ENCODE results near the gene PEF1.

The PEF1 gene, protein sequence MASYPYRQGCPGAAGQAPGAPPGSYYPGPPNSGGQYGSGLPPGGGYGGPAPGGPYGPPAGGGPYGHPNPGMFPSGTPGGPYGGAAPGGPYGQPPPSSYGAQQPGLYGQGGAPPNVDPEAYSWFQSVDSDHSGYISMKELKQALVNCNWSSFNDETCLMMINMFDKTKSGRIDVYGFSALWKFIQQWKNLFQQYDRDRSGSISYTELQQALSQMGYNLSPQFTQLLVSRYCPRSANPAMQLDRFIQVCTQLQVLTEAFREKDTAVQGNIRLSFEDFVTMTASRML

DNA sequence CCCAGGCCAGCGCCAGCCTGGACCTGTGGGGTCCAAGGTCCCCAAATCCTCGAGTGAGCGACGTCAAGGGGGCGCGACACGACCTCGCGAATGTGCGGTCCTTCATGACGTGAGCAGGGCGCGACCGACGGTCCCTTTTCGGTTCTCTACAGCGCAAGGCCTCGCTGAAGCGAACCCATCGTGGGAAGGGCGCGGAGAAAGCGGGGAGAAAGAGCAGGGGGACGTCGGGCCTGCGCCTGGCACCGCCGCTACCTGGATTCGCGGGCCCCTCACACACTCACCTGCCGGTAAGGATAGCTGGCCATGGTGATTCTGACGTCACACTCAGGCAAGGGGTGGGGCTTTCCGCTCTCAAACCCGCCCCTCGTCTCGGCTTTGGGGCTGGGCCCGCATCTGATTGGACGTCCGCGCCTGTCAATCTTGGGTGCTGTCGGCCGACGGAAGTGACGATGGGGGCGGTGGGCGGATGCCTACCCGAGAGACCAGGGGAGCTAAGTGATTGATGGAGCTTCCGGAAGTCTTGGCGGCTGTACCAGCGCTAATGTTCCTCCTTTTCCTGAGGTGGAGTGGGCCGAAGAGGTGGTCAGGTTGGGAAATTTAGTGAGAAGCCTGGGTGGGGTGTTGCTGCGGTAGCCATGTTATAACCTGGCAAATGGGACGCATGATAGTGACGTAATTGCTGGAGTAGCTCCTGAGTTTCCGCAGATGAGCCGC is at the start of gene PEF1:
PEF1 (minus strand) TSS at position 317 of the 714 bp plus-strand sequence; CDS start at position 305, 12 bp downstream.
- H3K4me3 ChIP-seq (replicated peaks in 1 of 2; ENCODE audit: low read depth in 2 of 2, low read length in 2 of 2): peak within 1 kb of the TSS; percentile 93 to 95
- DNase-seq (ENCODE audit: low read depth in 2 of 2): peak; percentile 99
- TF ChIP-seq, protein P1, sequence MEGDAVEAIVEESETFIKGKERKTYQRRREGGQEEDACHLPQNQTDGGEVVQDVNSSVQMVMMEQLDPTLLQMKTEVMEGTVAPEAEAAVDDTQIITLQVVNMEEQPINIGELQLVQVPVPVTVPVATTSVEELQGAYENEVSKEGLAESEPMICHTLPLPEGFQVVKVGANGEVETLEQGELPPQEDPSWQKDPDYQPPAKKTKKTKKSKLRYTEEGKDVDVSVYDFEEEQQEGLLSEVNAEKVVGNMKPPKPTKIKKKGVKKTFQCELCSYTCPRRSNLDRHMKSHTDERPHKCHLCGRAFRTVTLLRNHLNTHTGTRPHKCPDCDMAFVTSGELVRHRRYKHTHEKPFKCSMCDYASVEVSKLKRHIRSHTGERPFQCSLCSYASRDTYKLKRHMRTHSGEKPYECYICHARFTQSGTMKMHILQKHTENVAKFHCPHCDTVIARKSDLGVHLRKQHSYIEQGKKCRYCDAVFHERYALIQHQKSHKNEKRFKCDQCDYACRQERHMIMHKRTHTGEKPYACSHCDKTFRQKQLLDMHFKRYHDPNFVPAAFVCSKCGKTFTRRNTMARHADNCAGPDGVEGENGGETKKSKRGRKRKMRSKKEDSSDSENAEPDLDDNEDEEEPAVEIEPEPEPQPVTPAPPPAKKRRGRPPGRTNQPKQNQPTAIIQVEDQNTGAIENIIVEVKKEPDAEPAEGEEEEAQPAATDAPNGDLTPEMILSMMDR (IDR thresholded peaks at IDR 0.05; ENCODE audit: low read depth, low read length): no peak

- TF ChIP-seq, protein P1 (IDR thresholded peaks at IDR 0.05; ENCODE audit: low read depth, low read length): no peak
- DNase-seq (ENCODE audit: low read depth in 2 of 2): no peak
Observed at GRCh38 chr1:31693231-31693630, 48.6 kb upstream of the PEF1 start.

DNA sequence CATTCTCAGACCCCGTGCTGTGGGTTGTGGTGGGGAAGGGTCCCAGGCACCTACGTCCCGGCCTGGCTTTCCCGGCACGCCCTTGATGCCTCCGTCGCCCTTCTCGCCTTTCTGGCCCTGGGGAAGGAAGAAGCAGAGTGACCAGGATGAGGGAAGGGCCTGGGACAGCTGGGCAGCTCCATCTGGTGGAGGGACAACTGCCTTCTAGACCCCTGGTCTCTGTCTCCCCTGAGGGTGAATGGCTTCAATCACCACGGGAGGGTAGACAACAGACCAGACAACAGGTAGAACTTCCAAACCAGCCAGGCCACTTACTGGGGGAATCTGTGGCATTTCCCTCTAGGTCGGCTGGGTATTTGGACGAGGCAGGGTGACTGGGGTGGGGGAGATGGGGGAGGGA is 47.3 kb upstream of the PEF1 start:
- TF ChIP-seq, protein P1 (IDR thresholded peaks at IDR 0.05; ENCODE audit: low read depth, low read length): no peak
- no peak overlapping the region for H3K4me3 ChIP-seq (replicated peaks in 1 of 2; ENCODE audit: low read depth in 2 of 2, low read length in 2 of 2)
- DNase-seq (ENCODE audit: low read depth in 2 of 2): no peak

More at GRCh38 chr1:31693231-31693630, 48.6 kb upstream of the PEF1 start:
- H3K4me3 ChIP-seq (replicated peaks in 1 of 2; ENCODE audit: low read depth in 2 of 2, low read length in 2 of 2): no peak overlapping the region

DNA sequence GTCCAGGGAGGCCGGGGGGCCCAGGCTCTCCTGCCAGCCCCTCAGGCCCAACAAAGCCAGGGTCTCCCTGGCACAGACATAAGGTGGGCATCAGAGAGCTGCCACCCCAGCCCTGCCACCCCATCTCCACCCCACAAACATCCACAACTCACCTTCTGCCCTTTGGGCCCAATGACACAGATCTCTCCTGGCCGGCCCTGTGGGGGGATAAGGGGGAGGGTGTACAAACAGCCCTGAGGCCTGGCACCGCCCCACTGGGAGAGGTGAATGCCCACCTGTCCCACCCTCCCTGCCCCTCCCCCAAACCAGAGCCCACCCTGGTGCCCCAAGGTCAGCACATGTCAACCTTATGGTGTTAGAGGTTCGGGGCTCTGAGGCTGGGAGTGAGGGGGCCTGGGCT is 46.8 kb upstream of the PEF1 start:
- no peak for DNase-seq (ENCODE audit: low read depth in 2 of 2)
- no peak overlapping the region for H3K4me3 ChIP-seq (replicated peaks in 1 of 2; ENCODE audit: low read depth in 2 of 2, low read length in 2 of 2)
- TF ChIP-seq, protein P1 (IDR thresholded peaks at IDR 0.05; ENCODE audit: low read depth, low read length): no peak

GRCh38 chr1:31690921-31691320 is 46.2 kb upstream of the PEF1 start:
- no peak overlapping the region for H3K4me3 ChIP-seq (replicated peaks in 1 of 2; ENCODE audit: low read depth in 2 of 2, low read length in 2 of 2)
- TF ChIP-seq, protein P1 (IDR thresholded peaks at IDR 0.05; ENCODE audit: low read depth, low read length): no peak
- DNase-seq (ENCODE audit: low read depth in 2 of 2): no peak

DNA sequence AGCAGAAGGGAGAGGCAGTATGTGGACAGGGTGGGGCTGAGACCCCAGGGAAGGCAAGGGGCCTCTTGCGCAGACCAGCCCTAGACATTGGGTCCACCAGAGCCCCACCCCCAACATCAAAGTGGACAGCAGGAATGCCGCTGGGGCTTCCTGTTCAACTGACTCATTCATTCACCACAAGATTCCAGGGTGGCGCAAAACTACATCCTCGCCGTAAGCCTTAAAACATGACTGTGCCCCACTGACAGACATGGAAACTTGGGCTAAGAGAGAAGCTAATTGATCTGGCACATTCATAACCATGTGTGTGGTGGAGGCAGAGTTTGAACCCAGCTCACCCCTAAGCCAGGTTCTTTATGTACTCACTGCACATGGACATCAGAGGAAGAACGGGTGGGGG is 45.2 kb upstream of the PEF1 start:
- peak; percentile 90 to 97 for DNase-seq (ENCODE audit: low read depth in 2 of 2)
- no peak overlapping the region for H3K4me3 ChIP-seq (replicated peaks in 1 of 2; ENCODE audit: low read depth in 2 of 2, low read length in 2 of 2)
- TF ChIP-seq, protein P1 (IDR thresholded peaks at IDR 0.05; ENCODE audit: low read depth, low read length): no peak
